ENCODE measurements around the gene PSEN2. TPM values are rescaled to one million over a fixed set of nuclear protein-coding genes. Genes with fewer than 3 reads are reported as not detected.
"Not testable (repeated sequence)": the region's sequence is repeated elsewhere in the genome, so short reads cannot be mapped to it uniquely, and the experiment has no call there.

PSEN2 gene
- total RNA-seq, 2 experiments from 2014 or later, result 2.5 to 6.2 TPM

GRCh38 chr1:226919587-226919986 is 49.2 kb downstream of the PSEN2 start:
- Mint-ChIP-seq H3K36me3 (ENCODE audit: low read depth) (no peaks in the 10 kb centered on the region), H3K27me3 (no peaks in the 10 kb centered on the region), H3K4me1 (ENCODE audit: low read depth) (no peaks in the 10 kb centered on the region), H3K27ac (no peak overlapping the region), H3K9me3 (no peaks in the 10 kb centered on the region), H3K4me3 (no peak overlapping the region)
- ATAC-seq, result no peak
- ChIA-PET POLR2A (no interaction called here), CTCF (no interaction called here)
- TF ChIP-seq CTCF (IDR thresholded peaks at IDR 0.05), result no peak
- intact Hi-C loops (cut with micrococcal nuclease), result no loop called here
- no peak for DNase-seq

GRCh38 chr1:226919995-226920394 is 49.6 kb downstream of the PSEN2 start:
- ChIA-PET CTCF (no interaction called here), POLR2A (no interaction called here)
- TF ChIP-seq CTCF (IDR thresholded peaks at IDR 0.05), result no peak
- Mint-ChIP-seq H3K27me3 (no peaks in the 10 kb centered on the region), H3K27ac (no peak overlapping the region), H3K4me1 (ENCODE audit: low read depth) (no peaks in the 10 kb centered on the region), H3K9me3 (no peaks in the 10 kb centered on the region), H3K36me3 (ENCODE audit: low read depth) (no peaks in the 10 kb centered on the region), H3K4me3 (no peak overlapping the region)
- intact Hi-C loops (cut with micrococcal nuclease), result no loop called here
- ATAC-seq (no peak), DNase-seq (no peak)

- Mint-ChIP-seq H3K27ac (no peak overlapping the region), H3K4me1 (ENCODE audit: low read depth) (no peaks in the 10 kb centered on the region), H3K4me3 (no peak overlapping the region), H3K9me3 (no peaks in the 10 kb centered on the region), H3K36me3 (ENCODE audit: low read depth) (no peaks in the 10 kb centered on the region), H3K27me3 (no peaks in the 10 kb centered on the region)
- intact Hi-C loops (cut with micrococcal nuclease), result no loop called here
- ChIA-PET CTCF (no interaction called here), POLR2A (no interaction called here)
- ATAC-seq (no peak), DNase-seq (no peak)
- no peak for TF ChIP-seq CTCF (IDR thresholded peaks at IDR 0.05)
Measured at GRCh38 chr1:226920446-226920894, 50.1 kb downstream of the PSEN2 start.

- Mint-ChIP-seq H3K36me3 (ENCODE audit: low read depth) (no peaks in the 10 kb centered on the region), H3K4me1 (ENCODE audit: low read depth) (no peaks in the 10 kb centered on the region), H3K9me3 (no peaks in the 10 kb centered on the region), H3K4me3 (no peak overlapping the region), H3K27ac (no peak overlapping the region), H3K27me3 (no peaks in the 10 kb centered on the region)
- no peak for TF ChIP-seq CTCF (IDR thresholded peaks at IDR 0.05)
- ATAC-seq (no peak), DNase-seq (no peak)
- POLR2A ChIA-PET, result no interaction called here
- intact Hi-C loops (cut with micrococcal nuclease), result no loop called here
- CTCF ChIA-PET, result interaction anchor here (1.7 kb wide), 1 partner anchor 9 kb away, joined by 5 read pairs; no protein-coding TSS in a partner anchor
Measured at GRCh38 chr1:226921504-226921903, 51.1 kb downstream of the PSEN2 start.

- H3K27me3 Mint-ChIP-seq; H3K9me3 Mint-ChIP-seq; CTCF ChIA-PET; H3K4me3 Mint-ChIP-seq; H3K27ac Mint-ChIP-seq; ATAC-seq; intact Hi-C loops (cut with micrococcal nuclease); DNase-seq; H3K36me3 Mint-ChIP-seq (ENCODE audit: low read depth); H3K4me1 Mint-ChIP-seq (ENCODE audit: low read depth); POLR2A ChIA-PET: not testable (repeated sequence)
Measured at GRCh38 chr1:226929260-226930111, 59.1 kb downstream of the PSEN2 start.

All from activated CD8-positive, alpha-beta T cell treated with anti-CD3 and anti-CD28 coated beads for 36 hours (primary cell).